Measurements from ENCODE around the gene VWA8. TPM values are rescaled to one million over a fixed set of nuclear protein-coding genes. Genes with fewer than 3 reads are reported as not detected.
"Not testable (repeated sequence)": the region's sequence is repeated elsewhere in the genome, so short reads cannot be mapped to it uniquely, and the experiment has no call there.

Gene VWA8
- total and polyA plus RNA-seq, 4 donors, result 9.8 to 35.7 (median 18.5) TPM

DNA sequence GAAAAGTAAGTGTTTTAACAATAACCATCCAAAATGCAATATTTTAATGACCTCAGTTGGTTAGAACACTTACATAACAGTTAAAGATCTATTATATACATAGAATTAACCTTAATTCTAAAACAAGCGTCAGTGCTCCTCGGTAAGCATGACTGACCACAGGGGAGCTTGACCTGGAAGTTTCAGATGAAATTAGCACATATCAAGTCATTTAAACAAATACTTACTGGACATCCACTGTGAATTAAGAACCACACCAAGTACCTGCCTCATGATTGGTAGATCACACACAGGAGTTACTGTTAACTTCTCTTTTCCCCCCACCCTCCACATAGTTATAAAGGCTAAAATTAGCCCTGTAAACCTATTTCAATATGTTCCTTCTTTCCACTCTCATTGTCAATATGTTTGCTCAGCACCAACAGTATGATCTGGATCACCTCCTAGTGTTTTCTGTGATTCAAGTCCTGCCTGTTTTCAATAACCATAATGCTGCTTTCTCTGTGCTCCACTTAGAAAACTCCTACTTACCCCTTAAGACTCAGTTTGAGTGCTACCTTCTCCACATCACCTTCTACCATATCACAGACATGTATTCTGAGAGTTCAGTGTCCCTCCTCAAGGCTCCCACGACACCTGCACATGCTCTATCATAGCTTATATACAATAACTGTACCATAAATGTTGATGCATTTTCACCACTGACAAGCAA is 209.0 kb downstream of the VWA8 start:
- WGBS (ENCODE audit: insufficient coverage), result 95% methylated on average over 3 of the region's 3 CpGs

GRCh38 chr13:41751277-41751676 is 209.6 kb downstream of the VWA8 start:
- no CpG with 5 or more reads among the region's 2 CpGs for WGBS (ENCODE audit: insufficient coverage)
- H3K4me1 ChIP-seq (ENCODE audit: control insufficient read depth, insufficient read depth, low read length), result no peaks in the 10 kb centered on the region

More for the DNA sequence above, 209.0 kb downstream of the VWA8 start:
- Histone ChIP-seq H3K9me3 (ENCODE audit: control insufficient read depth, insufficient read depth, low read length) (no peaks in the 10 kb centered on the region), H3K27me3 (ENCODE audit: control insufficient read depth, insufficient read depth, low read length) (no peaks in the 10 kb centered on the region), H3K36me3 (ENCODE audit: control insufficient read depth, insufficient read depth, low read length) (no peaks in the 10 kb centered on the region), H3K27ac (ENCODE audit: low read depth, low read length) (no peak overlapping the region), H3K4me3 (ENCODE audit: low read depth, low read length) (no peak overlapping the region), H3K4me1 (ENCODE audit: control insufficient read depth, insufficient read depth, low read length) (no peaks in the 10 kb centered on the region)
- DNase-seq (ENCODE audit: low read depth in 4 of 6, low spot score in 6 of 6), result no peak

DNA sequence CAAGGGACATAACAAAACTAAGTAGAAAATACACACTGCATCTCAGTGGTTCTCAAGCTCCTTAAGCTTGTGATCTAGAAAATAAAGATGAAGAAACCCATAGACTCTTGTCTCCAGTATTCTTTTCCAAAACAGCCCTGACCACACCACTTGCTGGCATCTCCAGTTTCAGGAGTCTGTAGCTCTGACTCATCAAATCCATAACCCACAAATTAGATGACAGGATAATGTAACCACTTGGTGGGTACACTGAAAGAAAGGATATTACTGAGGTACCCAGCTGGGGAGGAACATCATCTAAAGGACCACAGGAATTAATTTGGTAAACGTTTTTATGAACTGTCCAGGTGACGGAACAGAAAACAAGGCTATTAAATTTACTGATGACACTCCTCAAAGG is 214.7 kb downstream of the VWA8 start:
- H3K27ac ChIP-seq (ENCODE audit: low read depth, low read length), result no peak overlapping the region
- no peaks in the 10 kb centered on the region for H3K36me3 ChIP-seq (ENCODE audit: control insufficient read depth, insufficient read depth, low read length)
- WGBS (ENCODE audit: insufficient coverage), result 67% methylated on average over 1 of the region's 2 CpGs
- no peaks in the 10 kb centered on the region for H3K4me1 ChIP-seq (ENCODE audit: control insufficient read depth, insufficient read depth, low read length)
- H3K4me3 ChIP-seq (ENCODE audit: low read depth, low read length), result no peak overlapping the region
- DNase-seq (ENCODE audit: low read depth in 4 of 6, low spot score in 6 of 6), result no peak
- no peaks in the 10 kb centered on the region for H3K27me3 ChIP-seq (ENCODE audit: control insufficient read depth, insufficient read depth, low read length)
- no peaks in the 10 kb centered on the region for H3K9me3 ChIP-seq (ENCODE audit: control insufficient read depth, insufficient read depth, low read length)

More at GRCh38 chr13:41751277-41751676, 209.6 kb downstream of the VWA8 start:
- no peaks in the 10 kb centered on the region for H3K9me3 ChIP-seq (ENCODE audit: control insufficient read depth, insufficient read depth, low read length)
- no peak overlapping the region for H3K27ac ChIP-seq (ENCODE audit: low read depth, low read length)
- no peak overlapping the region for H3K4me3 ChIP-seq (ENCODE audit: low read depth, low read length)
- H3K27me3 ChIP-seq (ENCODE audit: control insufficient read depth, insufficient read depth, low read length), result no peaks in the 10 kb centered on the region
- no peaks in the 10 kb centered on the region for H3K36me3 ChIP-seq (ENCODE audit: control insufficient read depth, insufficient read depth, low read length)
- DNase-seq (ENCODE audit: low read depth in 4 of 6, low spot score in 6 of 6), result peak in 1 of 6 donors; percentile 11

- H3K4me1 ChIP-seq (ENCODE audit: control insufficient read depth, insufficient read depth, low read length); DNase-seq (ENCODE audit: low read depth in 4 of 6, low spot score in 6 of 6); H3K9me3 ChIP-seq (ENCODE audit: control insufficient read depth, insufficient read depth, low read length); H3K27me3 ChIP-seq (ENCODE audit: control insufficient read depth, insufficient read depth, low read length); H3K27ac ChIP-seq (ENCODE audit: low read depth, low read length); H3K4me3 ChIP-seq (ENCODE audit: low read depth, low read length); H3K36me3 ChIP-seq (ENCODE audit: control insufficient read depth, insufficient read depth, low read length): not testable (repeated sequence)
- WGBS (ENCODE audit: insufficient coverage), result 100% methylated on average over 1 of the region's 3 CpGs
These were observed 215.4 kb downstream of the VWA8 start for GRCh38 chr13:41745496-41745895.

DNA sequence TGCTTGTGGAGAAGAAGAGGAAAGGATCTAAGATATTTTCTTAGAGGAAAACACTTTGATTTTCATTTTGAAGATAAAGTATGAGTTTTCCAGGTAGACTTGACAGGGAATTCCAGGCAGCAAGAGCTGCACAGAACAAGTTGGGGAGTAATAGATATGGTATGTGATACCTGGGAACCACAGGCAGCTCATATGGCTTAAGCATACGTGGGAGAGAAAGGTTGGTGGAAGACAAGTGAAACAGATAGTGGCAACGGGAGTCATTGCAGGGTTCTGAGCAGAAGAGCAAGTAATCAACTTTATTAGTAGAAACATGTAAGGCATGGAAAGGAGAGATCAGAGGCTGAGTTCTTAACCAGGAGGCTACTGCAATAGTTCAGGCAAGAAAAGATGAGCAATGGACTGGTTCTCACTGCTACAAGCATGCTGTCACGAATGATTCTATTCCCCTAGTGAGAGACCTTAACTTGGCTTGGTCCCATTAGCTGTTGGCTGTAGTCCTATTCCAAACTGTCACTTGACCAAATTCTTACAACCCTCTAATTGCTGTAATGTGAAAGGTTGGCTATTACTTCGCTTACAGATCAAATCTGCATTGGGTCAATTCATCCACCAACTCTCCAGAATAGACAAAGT is 217.9 kb downstream of the VWA8 start:
- no peak for DNase-seq (ENCODE audit: low read depth in 4 of 6, low spot score in 6 of 6)
- Histone ChIP-seq H3K9me3 (ENCODE audit: control insufficient read depth, insufficient read depth, low read length) (no peaks in the 10 kb centered on the region), H3K36me3 (ENCODE audit: control insufficient read depth, insufficient read depth, low read length) (no peaks in the 10 kb centered on the region), H3K4me3 (ENCODE audit: low read depth, low read length) (no peak overlapping the region), H3K4me1 (ENCODE audit: control insufficient read depth, insufficient read depth, low read length) (no peaks in the 10 kb centered on the region), H3K27me3 (ENCODE audit: control insufficient read depth, insufficient read depth, low read length) (no peaks in the 10 kb centered on the region), H3K27ac (ENCODE audit: low read depth, low read length) (no peak overlapping the region)
- WGBS (ENCODE audit: insufficient coverage), result 87% methylated on average over 2 of the region's 4 CpGs

DNA sequence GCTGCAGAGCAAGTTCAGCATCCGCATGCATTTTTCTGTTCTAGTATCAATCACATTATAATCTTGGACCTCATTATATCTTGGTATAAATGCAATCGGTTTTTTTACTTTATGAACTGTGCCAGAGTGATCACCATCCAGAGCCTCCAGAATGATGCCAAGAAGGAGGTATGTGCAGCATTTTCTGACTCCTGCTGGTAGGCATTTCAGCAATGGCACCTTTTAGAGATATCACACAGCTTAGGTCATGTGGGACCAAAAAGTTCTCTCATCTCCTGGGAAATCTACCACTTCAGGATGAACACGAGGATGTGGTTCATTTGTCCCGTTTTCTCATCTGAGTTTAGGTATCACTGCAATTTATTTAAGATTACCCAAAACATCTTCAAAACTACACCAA is 220.4 kb downstream of the VWA8 start:
- Histone ChIP-seq H3K27ac (ENCODE audit: low read depth, low read length) (no peak overlapping the region), H3K27me3 (ENCODE audit: control insufficient read depth, insufficient read depth, low read length) (no peaks in the 10 kb centered on the region), H3K36me3 (ENCODE audit: control insufficient read depth, insufficient read depth, low read length) (no peaks in the 10 kb centered on the region), H3K4me1 (ENCODE audit: control insufficient read depth, insufficient read depth, low read length) (no peaks in the 10 kb centered on the region), H3K4me3 (ENCODE audit: low read depth, low read length) (no peak overlapping the region), H3K9me3 (ENCODE audit: control insufficient read depth, insufficient read depth, low read length) (no peaks in the 10 kb centered on the region)
- no CpG with 5 or more reads among the region's 4 CpGs for WGBS (ENCODE audit: insufficient coverage)
- DNase-seq (ENCODE audit: low read depth in 4 of 6, low spot score in 6 of 6), result no peak

DNA sequence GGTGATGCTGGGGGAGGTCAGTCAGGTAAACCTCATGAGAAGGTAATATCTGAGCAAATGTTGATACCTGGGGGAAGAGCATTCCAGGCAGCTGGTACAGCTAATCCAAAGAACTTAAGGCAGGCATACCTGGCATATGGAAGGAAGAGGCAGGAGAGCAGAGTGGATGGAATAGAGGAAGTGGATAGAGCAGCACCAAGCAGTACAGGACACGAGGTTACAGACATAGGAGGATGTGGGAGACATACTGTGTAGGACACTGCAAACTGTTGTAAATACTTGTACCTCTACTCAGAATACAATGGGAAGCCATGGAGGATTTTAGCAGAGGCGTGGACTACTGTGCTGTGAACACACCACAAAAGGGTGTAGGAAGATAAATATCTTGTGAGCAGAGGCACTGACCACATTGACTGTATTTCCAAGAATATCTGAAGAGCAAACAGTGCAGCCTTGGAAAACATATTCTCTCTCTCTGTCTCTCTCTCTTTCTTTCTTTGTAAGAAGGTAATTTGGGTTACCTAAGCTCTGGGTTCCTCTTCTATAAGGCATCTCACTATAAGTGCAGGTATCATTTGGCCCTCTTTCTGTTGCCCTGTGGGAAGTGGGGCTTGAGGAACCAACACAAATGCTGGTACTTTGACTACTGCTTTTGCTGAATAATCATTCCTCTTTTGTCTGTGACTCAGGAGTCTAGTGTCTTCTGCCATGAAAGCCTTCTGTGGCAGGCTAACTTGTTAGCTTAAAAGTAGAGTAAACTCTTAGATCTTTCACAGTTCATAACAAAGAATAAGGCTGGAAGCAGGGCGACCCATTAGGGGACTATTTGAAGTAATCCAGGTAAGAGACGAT is 238.0 kb downstream of the VWA8 start:
- H3K9me3 ChIP-seq (ENCODE audit: control insufficient read depth, insufficient read depth, low read length), result no peaks in the 10 kb centered on the region
- H3K4me1 ChIP-seq (ENCODE audit: control insufficient read depth, insufficient read depth, low read length), result no peaks in the 10 kb centered on the region
- H3K27me3 ChIP-seq (ENCODE audit: control insufficient read depth, insufficient read depth, low read length), result no peaks in the 10 kb centered on the region
- no peak for DNase-seq (ENCODE audit: low read depth in 4 of 6, low spot score in 6 of 6)
- H3K4me3 ChIP-seq (ENCODE audit: low read depth, low read length), result no peak overlapping the region
- peaks cover 3% of the 10 kb centered on the region for H3K36me3 ChIP-seq (ENCODE audit: control insufficient read depth, insufficient read depth, low read length)
- no peak overlapping the region for H3K27ac ChIP-seq (ENCODE audit: low read depth, low read length)
- WGBS (ENCODE audit: insufficient coverage), result 100% methylated on average over 1 of the region's 4 CpGs

DNA sequence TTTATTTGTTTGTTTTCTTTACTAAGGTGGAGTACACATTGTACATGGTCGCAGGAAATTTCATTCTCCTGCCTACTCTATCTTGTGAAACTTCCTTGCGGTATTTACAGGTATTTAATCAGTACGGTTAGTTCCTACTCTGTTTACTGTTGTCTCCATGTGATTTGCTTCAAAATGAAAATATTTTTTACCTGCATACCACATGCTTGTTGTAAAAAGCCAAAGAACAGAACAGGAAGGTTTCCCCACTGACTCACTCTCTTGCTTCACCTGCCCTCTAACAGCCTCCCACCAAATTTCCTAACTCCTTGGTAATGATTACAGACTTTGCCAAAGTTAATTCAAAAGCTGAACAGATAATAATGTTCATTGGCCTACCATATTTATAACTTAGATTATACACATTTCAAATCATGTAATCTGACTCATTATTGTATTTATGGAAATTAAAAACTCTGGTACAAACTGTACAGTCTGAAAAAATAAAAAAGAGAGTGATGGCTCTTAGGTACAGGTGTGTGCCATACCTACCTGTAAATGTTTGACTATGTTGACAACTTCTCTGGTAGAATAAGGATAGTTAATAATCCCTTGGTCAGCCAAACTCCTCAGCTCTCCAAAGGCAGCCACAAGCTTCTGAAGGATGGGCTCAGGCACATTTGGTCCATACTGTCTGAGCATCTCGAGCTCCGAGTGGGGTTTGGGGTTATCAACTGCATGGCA is 239.9 kb downstream of the VWA8 start:
- Histone ChIP-seq H3K27me3 (ENCODE audit: control insufficient read depth, insufficient read depth, low read length) (no peaks in the 10 kb centered on the region), H3K9me3 (ENCODE audit: control insufficient read depth, insufficient read depth, low read length) (no peaks in the 10 kb centered on the region), H3K27ac (ENCODE audit: low read depth, low read length) (no peak overlapping the region), H3K4me3 (ENCODE audit: low read depth, low read length) (no peak overlapping the region), H3K4me1 (ENCODE audit: control insufficient read depth, insufficient read depth, low read length) (no peaks in the 10 kb centered on the region), H3K36me3 (ENCODE audit: control insufficient read depth, insufficient read depth, low read length) (peaks cover 3% of the 10 kb centered on the region)
- WGBS (ENCODE audit: insufficient coverage), result no CpG with 5 or more reads among the region's 5 CpGs
- DNase-seq (ENCODE audit: low read depth in 4 of 6, low spot score in 6 of 6), result no peak

GRCh38 chr13:41716236-41716635 is 244.7 kb downstream of the VWA8 start:
- Histone ChIP-seq H3K9me3 (ENCODE audit: control insufficient read depth, insufficient read depth, low read length) (no peaks in the 10 kb centered on the region), H3K36me3 (ENCODE audit: control insufficient read depth, insufficient read depth, low read length) (peaks cover 3% of the 10 kb centered on the region), H3K4me3 (ENCODE audit: low read depth, low read length) (no peak overlapping the region), H3K27ac (ENCODE audit: low read depth, low read length) (no peak overlapping the region), H3K4me1 (ENCODE audit: control insufficient read depth, insufficient read depth, low read length) (no peaks in the 10 kb centered on the region), H3K27me3 (ENCODE audit: control insufficient read depth, insufficient read depth, low read length) (no peaks in the 10 kb centered on the region)
- WGBS (ENCODE audit: insufficient coverage), result no CpG with 5 or more reads among the region's 1 CpG
- DNase-seq (ENCODE audit: low read depth in 4 of 6, low spot score in 6 of 6), result no peak

Measured in spinal cord (tissue), 10 donors.